GM23248 (cell line): Measurements from ENCODE around the gene AGBL5.

Source experiments
- EZH2 ChIP-seq: fragments of 200-600 bp; sonication (generic); IDR thresholded peaks from 2 replicates; pipeline ENCODE4 v1.6.1; 2018; ENCODE audit warnings: antibody characterized with exemption, mild to moderate bottlenecking; ENCODE audit not compliant: insufficient read depth, poor library complexity, severe bottlenecking
- EZH2phosphoT487 ChIP-seq: fragments of 200-600 bp; sonication (generic); IDR thresholded peaks from 2 replicates; pipeline ENCODE4 v1.6.1; 2018; ENCODE audit warnings: antibody characterized with exemption, moderate library complexity, mild to moderate bottlenecking, low read depth; ENCODE audit not compliant: insufficient read depth

- TF ChIP-seq EZH2 = no peak
- no peak for TF ChIP-seq EZH2phosphoT487
Observed at GRCh38 chr2:27069436-27069835, 18.0 kb downstream of the AGBL5 start.
